ENCODE results near the gene DPF3. TPM values are rescaled to one million over a fixed set of nuclear protein-coding genes. Genes with fewer than 3 reads are reported as not detected.

The DPF3 gene
- total and polyA plus RNA-seq, 2 of the 13 experiments (the other 11 are each of a cell fraction or from before 2014, with no cell fraction given): 0.09 to 0.60 TPM

- Histone ChIP-seq H4K20me1 (ENCODE audit: insufficient read depth, low read length) (no peaks in the 10 kb centered on the region), H3K4me1 (ENCODE audit: insufficient read depth, low read length) (no peaks in the 10 kb centered on the region), H2AFZ (ENCODE audit: low read length) (no peak overlapping the region), H3K4me2 (ENCODE audit: low read depth, low read length) (no peak overlapping the region), H3K4me3 (replicated peaks in 1 of 3; ENCODE audit: insufficient read depth in 1 of 3, low read depth in 2 of 3, low read length in 3 of 3) (no peak overlapping the region), H3K9me3 (ENCODE audit: low read length) (no peaks in the 10 kb centered on the region), H3K79me2 (ENCODE audit: insufficient read depth, low read length) (no peaks in the 10 kb centered on the region), H3K27ac (ENCODE audit: extremely low read length, insufficient read depth, low read length) (no peak overlapping the region), H3K9ac (ENCODE audit: insufficient read depth, low read depth, low read length) (no peak overlapping the region), H3K36me3 (replicated peaks in 1 of 2; ENCODE audit: control insufficient read depth in 1 of 2, insufficient read depth in 2 of 2, low read length in 2 of 2) (no peaks in the 10 kb centered on the region), H3K27me3 (ENCODE audit: control insufficient read depth in 1 of 2, insufficient read depth in 2 of 2, low read length in 2 of 2) (no peaks in the 10 kb centered on the region; a peak in 1 of 5 replicates)
- intact Hi-C loops (cut with micrococcal nuclease; ENCODE audit: unreplicated experiment): no loop called here
- ATAC-seq: no peak
- CTCF ChIA-PET (ENCODE audit: low intra/inter-chr PET ratio, low total read pairs): no interaction called here
- no TSS peak for BruUV-seq (replicated peaks)
- FAIRE-seq: no peak
- POLR2A ChIA-PET: no interaction called here
- 45% methylated on average over 6 of the region's 7 CpGs for WGBS (ENCODE audit: low lambda C conversion rate)
- no peak for DNase-seq (ENCODE audit: low spot score)
- in situ Hi-C loops (cut with HindIII; ENCODE audit: extremely low pct_ligation_motif_present, low pct_unique_long_range_greater_than_20kb): no loop called here
- no peak for TF ChIP-seq ZNF232 (CRISPR knock-in tag; IDR thresholded peaks at IDR 0.05; ENCODE audit: borderline replicate concordance)
- no peak for TF ChIP-seq CTCF (CRISPR knock-in tag; IDR thresholded peaks at IDR 0.05)
- no peak for TF ChIP-seq ARNTL (CRISPR knock-in tag; IDR thresholded peaks at IDR 0.05)
- TF ChIP-seq AHR (CRISPR knock-in tag; IDR thresholded peaks at IDR 0.05): no peak
- TF ChIP-seq ZBED4 (CRISPR knock-in tag; IDR thresholded peaks at IDR 0.05; ENCODE audit: borderline replicate concordance): no peak
- TF ChIP-seq ZNF800 (CRISPR knock-in tag; IDR thresholded peaks at IDR 0.05): no peak
- TF ChIP-seq ZNF703 (CRISPR knock-in tag; IDR thresholded peaks at IDR 0.05; ENCODE audit: borderline replicate concordance): no peak
- TF ChIP-seq KMT2B (CRISPR knock-in tag; IDR thresholded peaks at IDR 0.05): no peak
These were observed 192.3 kb downstream of the DPF3 start for GRCh38 chr14:72701605-72702004.
